ENCODE measurements around the gene GNG12. TPM values are rescaled to one million over a fixed set of nuclear protein-coding genes. Genes with fewer than 3 reads are reported as not detected.

GNG12 gene
- total RNA-seq, 6 donors from 2014 or later: 14.3 to 54.6 (median 45.1) TPM

GRCh38 chr1:67687649-67688048, 145.6 kb downstream of the GNG12 start:
- peaks cover 15 to 37% (median 26%) of the 10 kb centered on the region in 4 donors for H3K4me1 ChIP-seq
- H3K36me3 ChIP-seq: peaks cover 0 to 22% (median 0%) of the 10 kb centered on the region in 4 donors
- peak overlapping the region in 2 of 4 donors; percentile 96 for H3K27ac ChIP-seq
- no peak for TF ChIP-seq POLR2A (IDR thresholded peaks at IDR 0.05)
- TF ChIP-seq EP300 (IDR thresholded peaks at IDR 0.05): no peak
- no peak for TF ChIP-seq POLR2AphosphoS5 (IDR thresholded peaks at IDR 0.05)
- TF ChIP-seq CTCF (IDR thresholded peaks at IDR 0.05): no peak
- H3K27me3 ChIP-seq: no peaks in the 10 kb centered on the region
- DNase-seq (no peak), ATAC-seq (ENCODE audit: low FRiP score in 2 of 2) (no peak)
- H3K9me3 ChIP-seq: no peaks in the 10 kb centered on the region
- peak overlapping the region in 2 of 4 donors; percentile 88 to 94 for H3K4me3 ChIP-seq
- 77 to 80% methylated on average over 4 of the region's 4 CpGs for WGBS, 2 donors

DNA sequence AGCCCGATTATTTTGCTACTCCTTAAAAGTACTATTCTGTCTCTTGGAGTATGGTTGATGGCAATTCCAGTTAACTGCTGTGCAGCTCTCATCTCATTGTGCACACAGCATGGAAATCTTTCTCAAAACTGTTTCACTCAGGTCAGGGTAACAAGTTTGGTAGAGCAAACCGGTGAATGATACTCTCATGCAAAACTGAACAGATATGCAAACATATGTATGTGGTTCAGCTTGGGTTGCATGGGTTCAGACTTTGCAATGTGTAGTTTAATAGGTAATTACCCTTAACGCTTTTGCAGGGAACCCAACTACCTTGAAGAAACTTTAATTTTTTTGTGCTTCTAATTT, 146.1 kb downstream of the GNG12 start:
- H3K4me1 ChIP-seq: peaks cover 15 to 37% (median 26%) of the 10 kb centered on the region in 4 donors
- TF ChIP-seq EP300 (IDR thresholded peaks at IDR 0.05): no peak
- TF ChIP-seq CTCF (IDR thresholded peaks at IDR 0.05): no peak
- no peak for TF ChIP-seq POLR2AphosphoS5 (IDR thresholded peaks at IDR 0.05)
- TF ChIP-seq POLR2A (IDR thresholded peaks at IDR 0.05): no peak
- H3K4me3 ChIP-seq: peak overlapping the region in 3 of 4 donors; percentile 83 to 94 (median 88)
- 46 to 55% methylated on average over 3 of the region's 3 CpGs for WGBS, 2 donors
- peak overlapping the region; percentile 92 to 96 (median 96) for H3K27ac ChIP-seq
- ATAC-seq (ENCODE audit: low FRiP score in 2 of 2): no peak
- H3K27me3 ChIP-seq: no peaks in the 10 kb centered on the region
- H3K9me3 ChIP-seq: no peaks in the 10 kb centered on the region
- DNase-seq: no peak
- H3K36me3 ChIP-seq: peaks cover 0 to 22% (median 0%) of the 10 kb centered on the region in 4 donors

GRCh38 chr1:67686267-67687197, 146.7 kb downstream of the GNG12 start:
- Histone ChIP-seq H3K27me3 (no peaks in the 10 kb centered on the region), H3K4me1 (peaks cover 15 to 37% (median 26%) of the 10 kb centered on the region in 4 donors), H3K4me3 (peak overlapping the region; percentile 83 to 94 (median 90)), H3K27ac (peak overlapping the region; percentile 92 to 96 (median 96)), H3K9me3 (no peaks in the 10 kb centered on the region), H3K36me3 (peaks cover 0 to 22% (median 0%) of the 10 kb centered on the region in 4 donors)
- WGBS, 2 donors: 0 to 1% methylated on average over 13 to 42 of the region's 43 CpGs
- TF ChIP-seq POLR2A (IDR thresholded peaks at IDR 0.05) (peak in 3 of 4 donors; percentile 26 to 52 (median 49)), POLR2AphosphoS5 (IDR thresholded peaks at IDR 0.05) (peak; percentile 73 to 86), CTCF (IDR thresholded peaks at IDR 0.05) (peak in 1 of 6 experiments; percentile 9), EP300 (IDR thresholded peaks at IDR 0.05) (peak in 2 of 4 donors; percentile 50 to 79)
- ATAC-seq (ENCODE audit: low FRiP score in 2 of 2) (peak; percentile 72 to 77), DNase-seq (peak; percentile 89 to 93)

DNA sequence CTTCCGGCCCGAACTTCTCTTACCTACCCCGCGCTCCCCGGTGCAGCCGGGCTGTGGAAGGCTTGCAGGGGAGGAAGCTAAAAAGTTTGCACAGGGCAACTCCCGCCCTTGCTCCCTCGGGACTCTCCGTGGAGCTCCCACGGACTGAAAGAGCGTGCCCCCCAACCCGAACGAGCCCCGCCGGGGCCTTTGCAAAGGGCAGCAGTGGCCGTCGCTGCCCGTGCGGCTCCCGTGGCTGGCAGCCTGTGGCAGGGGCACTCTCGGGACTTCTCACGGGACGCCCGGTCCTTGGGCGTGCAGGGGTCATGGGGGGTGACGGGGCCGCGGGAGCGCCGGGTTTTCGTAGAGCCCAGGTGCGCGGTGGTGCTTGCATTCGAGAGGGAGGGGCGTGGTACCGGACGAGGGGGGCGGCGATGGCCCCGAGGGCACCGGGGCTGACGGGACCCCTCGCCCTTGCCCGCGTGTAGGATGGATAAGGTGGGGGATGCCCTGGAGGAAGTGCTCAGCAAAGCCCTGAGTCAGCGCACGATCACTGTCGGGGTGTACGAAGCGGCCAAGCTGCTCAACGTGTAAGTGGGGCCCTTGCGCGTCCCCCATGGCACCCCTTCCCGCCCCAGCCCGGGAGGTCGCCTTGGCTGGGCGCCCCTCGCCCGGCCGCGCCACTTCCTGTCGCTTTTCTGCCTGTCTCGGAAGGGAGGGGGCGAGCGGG, 147.6 kb downstream of the GNG12 start:
- Histone ChIP-seq H3K9me3 (no peaks in the 10 kb centered on the region), H3K27me3 (no peaks in the 10 kb centered on the region), H3K4me1 (peaks cover 15 to 37% (median 26%) of the 10 kb centered on the region in 4 donors), H3K4me3 (peak overlapping the region; percentile 83 to 94 (median 90)), H3K27ac (peak overlapping the region; percentile 92 to 96 (median 96)), H3K36me3 (peaks cover 0 to 22% (median 0%) of the 10 kb centered on the region in 4 donors)
- 0% methylated on average over 3 to 41 of the region's 65 CpGs for WGBS, 2 donors
- DNase-seq (peak; percentile 71 to 91), ATAC-seq (ENCODE audit: low FRiP score in 2 of 2) (peak; percentile 25 to 56)
- no peak for TF ChIP-seq POLR2A (IDR thresholded peaks at IDR 0.05)
- TF ChIP-seq CTCF (IDR thresholded peaks at IDR 0.05): no peak

Measured in upper lobe of left lung (tissue), 6 donors.